ENCODE data around the gene ATP6V0A1. TPM values are rescaled to one million over a fixed set of nuclear protein-coding genes. Genes with fewer than 3 reads are reported as not detected.
"Not testable (repeated sequence)": the region's sequence is repeated elsewhere in the genome, so short reads cannot be mapped to it uniquely, and the experiment has no call there.

ATP6V0A1 gene
- total RNA-seq, 2 donors from 2014 or later = 77.6 to 93.0 TPM

DNA sequence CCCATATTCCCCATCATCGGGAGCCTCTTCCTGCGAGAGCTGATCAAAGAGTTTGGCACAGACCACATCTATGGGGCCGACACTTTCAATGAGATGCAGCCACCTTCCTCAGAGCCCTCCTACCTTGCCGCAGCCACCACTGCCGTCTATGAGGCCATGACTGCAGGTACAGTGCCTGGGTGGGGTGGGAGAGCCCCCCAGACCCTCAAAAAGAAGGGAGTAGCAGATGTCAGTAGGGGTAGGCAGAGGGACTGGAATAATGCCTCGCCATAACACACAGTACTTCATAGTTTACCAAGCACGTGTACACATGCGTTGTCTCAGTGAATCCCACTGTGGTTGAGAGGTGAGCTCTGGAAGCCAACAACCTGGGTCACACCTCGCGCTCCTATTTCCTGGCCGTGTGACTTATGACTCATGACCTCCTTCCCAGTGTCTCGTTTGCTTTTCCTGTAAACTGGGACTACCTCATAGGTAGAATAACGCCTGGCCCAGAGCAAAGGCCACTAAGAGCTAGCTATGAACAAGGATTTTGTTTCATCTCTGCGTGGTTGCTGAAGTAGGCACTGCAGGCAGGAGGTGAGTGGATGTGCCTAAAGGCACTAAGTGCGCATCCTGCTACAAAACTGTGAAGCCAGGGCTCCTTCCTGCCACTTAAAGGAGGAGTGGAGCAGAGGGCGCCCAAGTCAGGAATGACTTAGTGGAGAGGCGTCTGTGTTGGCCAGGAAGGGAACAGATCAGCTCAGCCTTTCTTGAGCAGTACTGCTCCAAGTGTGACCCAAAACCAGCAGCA is 82.6 kb downstream of the ATP6V0A1 start:
- peak overlapping the region in 1 of 2 donors; percentile 55 for H3K9ac ChIP-seq (ENCODE audit: low read depth in 2 of 2, low read length in 2 of 2)
- peak overlapping the region; percentile 72 for H3K27ac ChIP-seq
- H3K27me3 ChIP-seq = no peaks in the 10 kb centered on the region
- H3K9me3 ChIP-seq = no peaks in the 10 kb centered on the region
- DNase-seq = peak; percentile 75
- no peaks in the 10 kb centered on the region for H3K36me3 ChIP-seq
- peaks cover 18% of the 10 kb centered on the region for H3K4me1 ChIP-seq
- intact Hi-C loops (cut with DNase I) = no loop called here
- no peak for TF ChIP-seq CTCF (IDR thresholded peaks at IDR 0.05)
- no peak overlapping the region for H3K4me3 ChIP-seq

DNA sequence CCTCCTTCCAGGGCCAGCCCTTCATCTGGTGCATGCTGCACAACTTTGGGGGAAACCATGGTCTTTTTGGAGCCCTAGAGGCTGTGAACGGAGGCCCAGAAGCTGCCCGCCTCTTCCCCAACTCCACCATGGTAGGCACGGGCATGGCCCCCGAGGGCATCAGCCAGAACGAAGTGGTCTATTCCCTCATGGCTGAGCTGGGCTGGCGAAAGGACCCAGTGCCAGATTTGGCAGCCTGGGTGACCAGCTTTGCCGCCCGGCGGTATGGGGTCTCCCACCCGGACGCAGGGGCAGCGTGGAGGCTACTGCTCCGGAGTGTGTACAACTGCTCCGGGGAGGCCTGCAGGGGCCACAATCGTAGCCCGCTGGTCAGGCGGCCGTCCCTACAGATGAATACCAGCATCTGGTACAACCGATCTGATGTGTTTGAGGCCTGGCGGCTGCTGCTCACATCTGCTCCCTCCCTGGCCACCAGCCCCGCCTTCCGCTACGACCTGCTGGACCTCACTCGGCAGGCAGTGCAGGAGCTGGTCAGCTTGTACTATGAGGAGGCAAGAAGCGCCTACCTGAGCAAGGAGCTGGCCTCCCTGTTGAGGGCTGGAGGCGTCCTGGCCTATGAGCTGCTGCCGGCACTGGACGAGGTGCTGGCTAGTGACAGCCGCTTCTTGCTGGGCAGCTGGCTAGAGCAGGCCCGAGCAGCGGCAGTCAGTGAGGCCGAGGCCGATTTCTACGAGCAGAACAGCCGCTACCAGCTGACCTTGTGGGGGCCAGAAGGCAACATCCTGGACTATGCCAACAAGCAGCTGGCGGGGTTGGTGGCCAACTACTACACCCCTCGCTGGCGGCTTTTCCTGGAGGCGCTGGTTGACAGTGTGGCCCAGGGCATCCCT is 84.8 kb downstream of the ATP6V0A1 start:
- no peak for DNase-seq

DNA sequence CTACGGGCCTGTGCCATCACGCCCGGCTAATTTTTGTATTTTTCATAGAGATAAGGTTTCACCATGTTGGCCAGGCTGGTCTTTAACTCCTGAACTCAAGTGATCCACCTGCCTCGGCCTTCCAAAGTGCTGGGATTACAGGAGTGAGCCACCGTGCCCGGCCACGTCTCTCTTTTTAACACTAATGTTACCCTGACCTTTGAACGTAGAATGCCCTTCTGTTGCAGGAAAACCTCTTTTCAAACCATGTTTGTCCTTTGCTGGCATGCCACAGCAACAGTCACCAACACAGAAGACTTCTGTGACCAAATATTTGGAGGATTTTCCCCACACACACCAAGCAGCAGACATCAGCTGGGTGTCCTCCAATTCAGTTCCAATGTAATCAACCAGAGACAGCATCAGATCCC is 86.2 kb downstream of the ATP6V0A1 start:
- Histone ChIP-seq H3K36me3 (no peaks in the 10 kb centered on the region), H3K9ac (ENCODE audit: low read depth in 2 of 2, low read length in 2 of 2) (no peak overlapping the region), H3K4me1 (peaks cover 13% of the 10 kb centered on the region), H3K4me3 (no peak overlapping the region), H3K9me3 (no peaks in the 10 kb centered on the region), H3K27me3 (no peaks in the 10 kb centered on the region), H3K27ac (no peak overlapping the region)
- intact Hi-C loops (cut with DNase I) = no loop called here
- no peak for TF ChIP-seq CTCF (IDR thresholded peaks at IDR 0.05)
- DNase-seq = no peak

More for the DNA sequence above, 84.8 kb downstream of the ATP6V0A1 start:
- TF ChIP-seq CTCF (IDR thresholded peaks at IDR 0.05) = no peak
- no peaks in the 10 kb centered on the region for H3K27me3 ChIP-seq
- no peaks in the 10 kb centered on the region for H3K36me3 ChIP-seq
- H3K9ac ChIP-seq (ENCODE audit: low read depth in 2 of 2, low read length in 2 of 2) = no peak overlapping the region
- no peak overlapping the region for H3K4me3 ChIP-seq
- intact Hi-C loops (cut with DNase I) = no loop called here
- no peak overlapping the region for H3K27ac ChIP-seq
- H3K4me1 ChIP-seq = peaks cover 13% of the 10 kb centered on the region
- H3K9me3 ChIP-seq = no peaks in the 10 kb centered on the region

GRCh38 chr17:42545755-42546505 is 87.3 kb downstream of the ATP6V0A1 start:
- H3K9me3 ChIP-seq; H3K36me3 ChIP-seq; H3K9ac ChIP-seq (ENCODE audit: low read depth in 2 of 2, low read length in 2 of 2); H3K4me3 ChIP-seq; DNase-seq; H3K27ac ChIP-seq; H3K27me3 ChIP-seq; intact Hi-C loops (cut with DNase I): not testable (repeated sequence)
- peaks cover 12% of the 10 kb centered on the region for H3K4me1 ChIP-seq

- no peak for DNase-seq
- intact Hi-C loops (cut with DNase I) = no loop called here
- Histone ChIP-seq H3K27me3 (no peaks in the 10 kb centered on the region), H3K9ac (ENCODE audit: low read depth in 2 of 2, low read length in 2 of 2) (no peak overlapping the region), H3K4me3 (no peak overlapping the region), H3K4me1 (peaks cover 3% of the 10 kb centered on the region), H3K27ac (no peak overlapping the region), H3K9me3 (no peaks in the 10 kb centered on the region), H3K36me3 (no peaks in the 10 kb centered on the region)
- TF ChIP-seq CTCF (IDR thresholded peaks at IDR 0.05) = no peak
Observed at GRCh38 chr17:42547001-42547461, 88.4 kb downstream of the ATP6V0A1 start.

Measured in colonic mucosa (tissue), 4 donors.